GM12891 (cell line): Measurements from ENCODE around the gene CCNI2.
A peak's percentile ranks its signal among the peaks of the same experiment; 100 is the strongest.

Experiments
- DNase-seq: peaks from one replicate; pipeline ENCODE4 v3.0.0; 2011; ENCODE audit warnings: low spot score; ENCODE audit not compliant: insufficient read length
- FAIRE-seq: peaks from 2 replicates; lab custom pipeline; 2011; peaks lifted over from hg19 to GRCh38; lab: Jason Lieb, UNC
- PAX5 ChIP-seq: IDR thresholded peaks from 2 replicates; pipeline ENCODE4 v1.6.1; 2011; ENCODE audit warnings: low read length, moderate library complexity, mild to moderate bottlenecking; ENCODE audit not compliant: insufficient read depth, severe bottlenecking
- POLR2A ChIP-seq: IDR thresholded peaks from 2 replicates; pipeline ENCODE4 v1.6.1; 2011; ENCODE audit warnings: low read depth, low read length, control low read depth
- POLR2AphosphoS5 ChIP-seq: IDR thresholded peaks from 2 replicates; pipeline ENCODE4 v1.6.1; 2011; ENCODE audit warnings: low read depth, low read length, control low read depth
- POU2F2 ChIP-seq: IDR thresholded peaks from 2 replicates; pipeline ENCODE4 v1.6.1; 2011; ENCODE audit warnings: low read depth, mild to moderate bottlenecking, control low read depth, low read length, moderate library complexity
- SPI1 ChIP-seq: IDR thresholded peaks from 2 replicates; pipeline ENCODE4 v1.6.1; 2011; ENCODE audit warnings: low read depth, low read length, control low read depth
- TAF1 ChIP-seq: IDR thresholded peaks from 2 replicates; pipeline ENCODE4 v1.6.1; 2011; ENCODE audit warnings: low read depth, low read length, control low read depth

CCNI2 gene

GRCh38 chr5:132764671-132765238 lies 17.5 kb downstream of the CCNI2 start:
- FAIRE-seq (peak; percentile 9), DNase-seq (no peak)
- TF ChIP-seq POU2F2 (no peak), POLR2AphosphoS5 (no peak), SPI1 (no peak), PAX5 (no peak), POLR2A (no peak), TAF1 (no peak)

DNA sequence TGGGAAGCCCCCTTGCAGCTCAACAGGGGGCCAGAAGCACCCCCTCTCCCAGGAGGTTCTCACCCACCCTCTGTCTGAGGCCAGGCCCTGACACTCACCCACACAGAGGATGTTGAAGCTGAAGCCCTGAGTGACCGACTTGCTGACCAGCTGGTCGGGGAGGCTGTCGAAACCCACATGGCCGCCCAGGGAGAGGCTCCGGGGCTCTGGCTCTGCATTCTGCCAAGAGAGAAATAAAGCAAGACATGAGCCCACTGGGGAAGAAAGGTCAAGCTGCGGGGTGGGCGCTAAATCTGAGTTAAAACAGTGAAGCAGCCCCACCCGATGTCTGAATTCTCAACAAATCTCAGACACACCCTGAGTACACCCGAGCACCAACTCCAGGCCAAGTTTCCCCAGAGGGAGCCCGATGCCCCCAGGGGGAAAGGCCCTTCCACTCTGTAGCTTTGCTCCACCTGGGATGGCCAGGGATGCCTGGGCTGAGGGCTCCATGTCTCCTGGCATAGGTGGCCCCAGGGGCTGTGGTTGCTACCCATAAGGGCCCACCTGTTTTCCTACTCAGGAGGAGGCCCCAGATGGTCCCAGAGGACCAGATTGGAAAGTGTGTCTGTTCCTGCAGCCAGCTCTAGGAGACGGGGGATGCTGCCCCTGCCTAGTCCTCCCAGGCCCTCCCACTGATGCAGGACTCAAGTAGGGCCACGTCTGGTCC lies 18.2 kb downstream of the CCNI2 start:
- FAIRE-seq (no peak), DNase-seq (no peak)
- TF ChIP-seq TAF1 (no peak), PAX5 (no peak), SPI1 (no peak), POLR2A (no peak), POLR2AphosphoS5 (no peak), POU2F2 (no peak)

GRCh38 chr5:132766020-132766805 lies 19.0 kb downstream of the CCNI2 start:
- no peak for TF ChIP-seq TAF1
- no peak for TF ChIP-seq POLR2A
- no peak for TF ChIP-seq SPI1
- no peak for TF ChIP-seq PAX5
- no peak for TF ChIP-seq POU2F2
- TF ChIP-seq POLR2AphosphoS5 = no peak
- FAIRE-seq (no peak), DNase-seq (no peak)

GRCh38 chr5:132766806-132767055 lies 19.5 kb downstream of the CCNI2 start:
- no peak for TF ChIP-seq TAF1
- no peak for TF ChIP-seq SPI1
- no peak for TF ChIP-seq PAX5
- TF ChIP-seq POLR2AphosphoS5 = no peak
- TF ChIP-seq POU2F2 = no peak
- no peak for TF ChIP-seq POLR2A
- DNase-seq (no peak), FAIRE-seq (no peak)

- TF ChIP-seq PAX5 (no peak), TAF1 (no peak)
- DNase-seq (no peak), FAIRE-seq (no peak)
Measured at GRCh38 chr5:132767150-132767549, 19.9 kb downstream of the CCNI2 start.

- no peak for FAIRE-seq
- no peak for DNase-seq
- TF ChIP-seq POU2F2 (no peak), TAF1 (no peak), POLR2AphosphoS5 (no peak), POLR2A (no peak), SPI1 (no peak), PAX5 (no peak)
Measured at GRCh38 chr5:132768485-132768868, 21.3 kb downstream of the CCNI2 start.

DNA sequence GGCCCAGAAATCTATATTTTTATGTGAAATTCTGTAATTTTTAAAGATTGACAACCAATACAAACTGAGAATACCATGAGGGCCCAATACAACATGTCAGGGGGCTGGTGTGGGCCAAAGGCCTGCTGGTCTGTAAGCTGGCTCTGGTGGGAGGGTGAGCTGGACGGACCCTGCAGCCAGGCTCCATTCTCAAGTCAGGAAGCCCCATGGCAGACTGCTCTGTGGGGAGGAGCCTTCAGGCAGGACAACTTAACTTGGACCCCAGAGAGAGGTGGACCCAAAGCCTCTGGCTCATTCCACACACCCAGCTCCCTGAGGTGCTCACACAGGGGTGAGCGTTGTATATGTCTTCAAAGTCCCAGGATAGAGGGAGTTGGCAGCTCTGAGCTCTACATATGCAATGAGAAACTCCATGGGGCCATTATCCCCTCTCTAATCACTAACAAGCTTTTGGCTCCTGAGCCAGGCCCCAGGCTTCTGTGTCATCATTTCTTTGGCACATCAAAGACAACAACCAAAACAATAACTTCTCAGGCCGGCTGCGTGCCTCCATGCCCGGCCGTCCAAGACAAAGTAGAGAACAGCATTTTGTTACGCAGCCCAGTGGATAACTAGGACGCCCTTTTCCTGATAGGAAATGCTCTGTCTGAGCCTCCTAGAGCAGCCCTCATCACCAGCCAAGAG lies 23.4 kb downstream of the CCNI2 start:
- no peak for DNase-seq
- no peak for FAIRE-seq
- TF ChIP-seq POU2F2 = no peak
- TF ChIP-seq PAX5 = no peak
- TF ChIP-seq SPI1 = no peak
- no peak for TF ChIP-seq POLR2AphosphoS5
- no peak for TF ChIP-seq TAF1
- no peak for TF ChIP-seq POLR2A

DNA sequence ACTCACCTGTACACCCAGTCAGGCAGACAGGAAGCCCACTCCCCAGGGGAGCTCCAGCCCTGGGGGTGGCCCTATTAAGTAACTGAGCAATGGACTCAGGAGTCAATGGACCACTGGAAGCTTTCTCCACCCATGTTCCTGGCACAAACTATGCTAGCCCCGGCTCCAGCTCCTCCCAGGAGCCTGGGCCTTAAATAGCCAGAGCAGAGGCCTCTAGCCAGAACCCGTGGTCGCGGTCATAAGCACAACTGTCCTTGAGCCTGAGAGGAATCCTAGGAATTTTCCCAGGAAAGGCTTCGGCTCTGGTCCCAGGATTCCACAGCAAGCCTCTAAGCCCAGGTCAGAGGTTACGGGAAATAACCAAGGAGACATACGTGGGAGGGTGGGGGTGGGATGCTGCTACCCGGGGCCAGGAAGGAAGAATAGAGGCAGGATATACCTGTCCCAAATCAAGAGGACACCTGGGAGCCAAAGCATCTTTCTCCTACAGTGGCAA lies 24.3 kb downstream of the CCNI2 start:
- DNase-seq (no peak), FAIRE-seq (no peak)
- TF ChIP-seq TAF1 = no peak

DNA sequence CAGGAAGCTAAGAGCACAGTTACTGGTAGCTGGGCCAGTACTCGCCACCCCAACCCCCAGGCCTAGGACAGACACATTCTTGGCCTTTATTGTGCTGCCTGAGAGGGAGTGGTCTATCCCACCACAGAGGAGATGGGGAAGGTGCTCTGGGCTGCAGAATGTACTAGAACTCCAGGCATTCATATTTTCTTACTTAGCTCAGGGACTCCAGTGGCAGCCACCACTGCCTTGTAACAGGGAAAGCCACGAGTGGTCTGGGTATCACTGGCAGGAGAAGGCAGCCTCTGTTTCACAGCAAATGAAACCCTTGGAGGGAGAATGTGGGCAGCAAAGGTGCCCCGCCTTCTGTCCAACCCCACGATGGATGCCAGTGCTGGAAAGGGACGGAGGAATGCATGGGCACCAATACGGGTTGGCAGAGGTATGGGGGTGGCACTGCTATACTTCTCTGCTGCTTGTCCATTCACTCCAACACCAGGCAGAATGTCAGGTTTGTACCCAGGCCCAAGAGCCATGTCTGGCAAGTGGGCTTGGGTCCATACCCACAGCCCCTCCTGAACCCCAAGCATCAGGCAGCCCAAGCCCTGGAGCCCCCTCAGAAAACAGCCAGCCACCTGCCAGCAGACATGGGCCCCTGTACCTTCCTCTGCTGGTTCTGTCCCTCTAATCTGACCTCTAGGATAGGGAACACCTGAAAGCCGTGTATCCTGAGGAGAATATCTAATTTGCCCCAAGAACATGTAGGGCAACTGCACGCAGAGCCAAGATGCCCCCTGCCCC lies 25.3 kb downstream of the CCNI2 start:
- no peak for TF ChIP-seq POU2F2
- TF ChIP-seq SPI1 = no peak
- no peak for TF ChIP-seq TAF1
- TF ChIP-seq POLR2A = no peak
- TF ChIP-seq PAX5 = no peak
- no peak for TF ChIP-seq POLR2AphosphoS5
- FAIRE-seq (no peak), DNase-seq (no peak)

DNA sequence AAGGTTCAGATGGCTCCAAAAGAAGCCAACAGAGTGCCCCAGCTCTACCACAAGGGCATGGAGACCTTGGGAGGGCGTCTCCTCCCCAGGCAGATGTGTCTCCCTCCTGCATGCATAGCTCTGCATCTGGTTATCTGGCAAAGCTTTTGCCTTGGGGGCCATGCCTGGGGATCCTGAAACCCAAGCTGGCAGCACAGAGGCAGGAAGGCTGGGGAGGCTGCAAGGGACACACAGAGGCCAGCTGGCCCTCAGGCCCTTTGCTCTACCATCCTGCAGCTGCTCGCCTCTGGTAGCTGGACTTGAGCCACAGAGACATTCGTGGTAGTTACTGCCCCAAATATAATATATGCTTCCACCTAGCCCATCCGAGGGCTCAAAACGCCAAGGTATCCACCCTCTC lies 25.9 kb downstream of the CCNI2 start:
- DNase-seq (no peak), FAIRE-seq (no peak)
- TF ChIP-seq POLR2AphosphoS5 (no peak), PAX5 (no peak), POU2F2 (no peak), SPI1 (no peak), POLR2A (no peak), TAF1 (no peak)
